A172 (cell line): Measurements from ENCODE around the gene RPTOR. TPM values are rescaled to one million over a fixed set of nuclear protein-coding genes. Genes with fewer than 3 reads are reported as not detected.

Experiments
- DNase-seq: peaks from one replicate; pipeline ENCODE4 v3.0.0-alpha.2; 2015; ENCODE audit warnings: low spot score
- total RNA-seq: library from RNA; depleted of rRNA; stranded (reverse); fragments of >200 nt; shearing (Covaris generic); gene quantifications from 2 replicates; pipeline ENCODE4 v1.2.3, GENCODE V29; 2014

The RPTOR gene
- total RNA-seq, 1 experiment from 2014 or later, result 20.7 TPM

DNA sequence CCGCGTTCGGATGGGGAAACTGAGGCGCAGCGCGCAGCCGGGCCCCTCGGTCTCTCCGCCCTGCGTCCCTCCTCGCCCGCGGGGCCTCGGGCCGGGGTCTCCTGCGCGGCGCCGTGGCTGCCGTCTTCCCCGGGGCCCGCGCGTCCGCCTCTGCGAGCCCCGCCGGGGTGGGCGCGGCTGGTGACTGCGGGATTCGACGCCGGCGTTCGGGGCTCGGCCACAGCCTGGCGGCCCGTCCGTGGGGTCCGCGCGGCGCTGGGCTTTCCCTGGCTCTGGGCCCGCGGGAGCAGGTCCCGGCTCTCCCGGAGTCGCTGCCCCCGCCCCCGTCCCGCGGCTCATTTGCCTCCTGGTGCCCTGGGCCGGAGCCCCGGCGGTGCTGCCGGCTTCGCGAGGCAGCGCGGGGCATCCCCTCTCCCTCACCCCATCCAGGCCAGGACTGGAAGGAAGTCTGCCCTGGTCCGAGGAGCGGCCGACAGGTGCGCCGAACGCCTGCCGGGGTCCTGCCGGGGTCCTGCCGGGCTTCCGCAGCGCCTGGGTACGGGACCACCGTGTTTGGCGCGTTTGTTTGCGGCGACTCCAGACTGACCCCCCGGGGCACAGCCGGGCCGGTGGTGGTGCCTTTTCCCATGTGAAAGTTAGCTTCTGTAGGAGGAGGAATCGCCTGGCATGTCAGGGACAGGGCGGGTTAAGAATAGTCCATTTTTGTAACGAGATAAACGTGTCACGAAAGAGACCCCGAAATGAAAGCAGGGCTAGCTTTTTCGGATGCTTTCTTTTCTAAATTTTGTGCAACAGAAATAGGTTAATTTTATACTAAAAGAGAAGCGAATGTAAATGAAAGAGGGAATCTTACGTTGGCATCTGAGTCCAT, 447.7 kb downstream of the RPTOR start:
- DNase-seq, result no peak

DNA sequence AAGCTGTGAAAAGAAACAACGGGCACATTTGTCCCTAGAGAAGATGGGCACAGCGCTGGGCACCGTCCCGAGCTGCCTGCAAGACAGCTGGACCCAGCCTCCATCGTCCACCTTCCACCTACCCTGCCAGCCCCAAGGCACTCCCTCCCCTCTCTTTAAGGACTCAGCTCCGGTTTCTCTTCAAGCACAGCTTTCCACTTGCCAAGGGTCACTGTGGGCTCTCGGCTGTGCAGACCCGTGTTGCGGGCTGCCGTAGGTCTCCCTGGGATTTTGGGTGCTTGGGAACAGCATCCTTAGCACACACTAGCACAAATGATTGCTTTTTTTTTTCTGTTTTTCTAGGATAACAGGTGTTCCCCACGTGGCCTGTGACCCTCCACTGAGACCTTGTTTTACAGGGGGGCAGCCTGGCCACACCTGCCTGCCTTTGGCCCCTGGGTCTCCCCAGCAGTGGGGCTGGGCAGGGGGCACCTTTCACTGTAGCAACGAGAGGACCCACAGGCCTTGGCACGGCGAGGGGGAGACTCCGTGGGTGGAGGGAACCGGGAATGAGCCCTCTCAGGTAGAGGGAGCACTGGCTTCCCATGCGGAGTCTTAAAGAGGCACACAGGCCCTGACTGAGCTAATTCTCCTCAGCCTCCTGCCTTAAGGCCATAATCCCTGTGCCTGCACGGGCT, 448.4 kb downstream of the RPTOR start:
- no peak for DNase-seq

DNA sequence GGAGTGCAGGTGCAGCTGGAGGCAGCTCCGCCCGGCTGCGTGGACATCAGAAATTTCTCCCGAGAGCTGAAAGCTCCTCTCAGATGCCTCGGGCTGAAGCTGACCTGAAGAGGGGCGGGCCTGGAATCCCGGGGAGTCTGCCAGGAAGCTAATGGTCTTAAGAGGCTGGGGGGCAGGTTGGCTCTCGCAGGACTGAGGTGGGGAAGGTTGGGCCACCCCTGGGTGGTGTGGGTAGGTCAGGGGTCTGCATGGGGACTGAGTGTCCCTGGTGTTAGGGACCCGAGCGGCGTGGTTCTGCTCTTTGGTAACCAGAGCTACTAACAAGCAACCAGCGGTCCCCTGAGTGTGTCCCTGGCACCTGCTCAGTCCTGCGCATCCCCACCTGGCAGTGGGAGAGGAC, 450.5 kb downstream of the RPTOR start:
- no peak for DNase-seq

DNA sequence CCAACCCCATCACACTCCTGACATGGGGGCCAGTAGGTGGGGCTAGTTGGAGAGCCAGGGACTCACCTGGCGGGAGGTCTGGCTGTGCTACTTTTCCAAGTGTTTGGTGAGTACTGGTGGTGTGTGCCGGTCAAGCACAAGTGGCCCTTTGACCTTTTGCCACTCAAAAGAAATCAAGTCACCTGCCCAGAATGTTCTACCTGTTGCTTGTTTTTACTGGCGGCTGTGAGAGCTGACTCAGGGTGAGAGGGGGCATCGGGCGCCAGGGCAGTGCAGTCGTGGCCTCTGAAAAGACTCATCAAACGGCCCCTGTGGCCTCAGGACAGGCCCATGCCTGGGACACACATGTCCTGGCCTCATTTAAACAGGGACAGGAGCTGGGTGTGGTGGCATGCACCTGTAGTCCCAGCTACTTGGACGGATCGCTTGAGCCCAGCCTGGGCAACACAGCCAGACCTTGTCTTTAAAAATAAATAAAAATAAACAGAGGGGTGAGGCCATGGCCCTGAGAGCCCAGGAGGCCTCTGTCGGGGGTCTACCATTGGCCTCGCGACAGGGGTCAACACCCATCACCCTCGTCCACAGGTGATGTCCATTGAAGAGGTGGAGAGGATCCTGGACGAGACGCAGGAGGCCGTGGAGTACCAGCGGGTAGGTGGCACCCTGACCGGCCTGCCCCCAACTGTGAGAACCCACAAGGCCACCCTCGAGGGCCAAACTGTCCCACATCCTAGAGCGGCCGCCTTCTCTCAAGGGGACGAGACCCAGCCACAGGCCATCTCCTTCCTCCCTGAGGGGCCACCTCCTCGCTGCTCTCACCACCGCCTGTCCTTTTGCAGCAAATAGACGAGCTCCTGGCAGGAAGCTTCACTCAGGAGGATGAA, 452.0 kb downstream of the RPTOR start:
- DNase-seq, result no peak

DNA sequence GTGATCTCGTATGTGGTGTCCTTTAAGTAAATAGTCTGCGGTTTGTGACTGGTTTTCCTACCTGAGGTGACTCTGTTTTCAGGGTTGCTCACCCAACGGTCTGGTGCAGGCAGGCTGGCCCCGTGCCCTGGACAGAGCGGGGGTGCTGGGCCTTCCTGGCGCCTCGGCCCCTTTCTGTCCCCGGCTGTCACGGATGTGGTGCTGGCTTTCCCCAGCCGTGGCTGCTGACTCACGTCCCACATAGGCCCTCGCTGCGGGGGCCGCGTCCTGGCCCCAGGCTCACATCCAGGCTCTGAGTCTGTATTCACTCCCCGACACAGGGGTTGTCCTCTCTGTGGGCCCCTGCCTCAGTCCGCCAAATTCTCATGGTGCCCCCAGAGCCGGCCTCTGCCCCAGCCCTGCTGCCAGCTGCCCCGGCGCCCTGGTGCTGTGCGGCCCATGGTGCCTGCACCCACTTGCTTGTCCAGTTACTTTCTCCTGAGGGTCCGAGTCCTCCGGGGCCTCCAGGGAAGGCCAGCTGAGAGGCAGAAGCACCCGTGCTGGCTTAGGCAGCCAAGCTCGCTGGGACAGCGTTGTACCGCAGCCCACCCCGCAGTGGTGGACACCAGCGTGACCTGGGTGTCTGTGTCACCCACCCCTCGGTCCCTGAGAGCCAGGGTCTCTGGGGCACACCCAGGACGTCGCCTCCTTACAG, 452.9 kb downstream of the RPTOR start:
- peak; percentile 91 for DNase-seq

DNA sequence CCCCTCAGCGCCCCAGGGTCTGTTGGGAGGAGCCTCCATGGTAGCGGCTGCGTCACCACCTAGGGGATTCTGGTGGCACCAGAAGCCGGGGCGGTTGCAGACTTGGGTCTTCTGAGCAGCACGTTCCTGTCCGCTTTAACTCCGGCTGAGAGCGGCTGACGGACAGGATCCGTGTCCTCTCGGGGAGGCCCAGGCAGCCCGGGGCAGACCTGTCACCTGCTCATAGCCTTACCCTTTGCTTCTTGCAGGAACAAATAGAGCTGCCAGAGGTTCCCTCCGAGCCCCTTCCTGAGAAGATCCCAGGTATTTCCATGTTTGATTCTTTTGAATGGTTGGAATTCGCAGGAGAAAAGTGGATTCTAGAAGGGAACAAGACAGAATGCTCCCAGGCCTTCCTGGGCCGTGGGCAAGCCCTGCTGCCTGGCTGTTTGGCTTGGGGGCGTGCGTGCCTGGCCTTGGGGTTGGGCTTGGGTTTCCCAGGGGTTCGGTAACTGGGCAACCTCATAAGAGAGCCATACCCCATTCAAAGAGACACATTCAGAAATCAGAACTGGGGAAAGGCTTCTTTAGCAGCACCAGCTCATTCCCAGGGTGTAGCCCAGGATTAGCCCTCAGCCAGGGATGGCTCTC, 453.6 kb downstream of the RPTOR start:
- DNase-seq, result no peak

- no peak for DNase-seq
Measured at GRCh38 chr17:80998748-80999535, 454.3 kb downstream of the RPTOR start.

GRCh38 chr17:80999536-81000333, 455.1 kb downstream of the RPTOR start:
- no peak for DNase-seq

GRCh38 chr17:81000334-81000630, 455.6 kb downstream of the RPTOR start:
- DNase-seq, result no peak

DNA sequence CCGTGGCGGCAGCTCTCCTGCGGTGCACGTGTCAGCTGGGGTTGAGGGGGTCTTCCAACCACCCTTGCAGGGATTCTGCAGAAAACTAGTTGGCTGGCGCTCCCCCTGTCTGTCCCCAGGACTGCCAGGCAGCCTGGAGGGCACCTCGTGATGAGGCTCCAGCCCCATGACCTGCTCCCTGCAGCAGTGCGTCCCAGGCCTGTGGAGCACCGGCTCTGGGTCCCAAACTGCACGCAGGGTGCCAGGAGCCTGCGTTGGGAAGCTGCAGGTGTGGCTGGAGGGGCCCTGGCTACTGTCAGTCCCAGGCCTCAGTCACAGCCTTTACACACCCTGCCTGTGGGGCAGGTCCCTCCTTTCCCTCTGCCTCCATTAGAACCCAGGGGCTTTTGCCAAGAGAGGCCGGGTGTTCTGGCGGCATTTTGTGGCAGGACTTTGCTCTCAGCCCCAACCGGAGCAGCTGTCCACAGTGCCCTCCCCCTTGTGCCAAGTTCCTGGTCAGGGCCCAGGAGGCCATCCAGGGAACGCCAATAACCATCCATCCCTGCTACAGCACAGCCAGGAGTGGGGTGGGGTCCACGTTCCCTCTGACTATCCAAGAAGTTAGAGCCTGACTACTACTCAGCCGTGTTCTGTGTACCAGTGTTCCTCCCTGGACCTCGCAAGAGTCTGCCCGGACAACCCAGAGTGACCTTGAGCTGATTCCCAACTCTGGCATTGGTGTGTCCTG, 456.2 kb downstream of the RPTOR start:
- DNase-seq, result no peak

GRCh38 chr17:81002013-81002384, 457.4 kb downstream of the RPTOR start:
- no peak for DNase-seq

DNA sequence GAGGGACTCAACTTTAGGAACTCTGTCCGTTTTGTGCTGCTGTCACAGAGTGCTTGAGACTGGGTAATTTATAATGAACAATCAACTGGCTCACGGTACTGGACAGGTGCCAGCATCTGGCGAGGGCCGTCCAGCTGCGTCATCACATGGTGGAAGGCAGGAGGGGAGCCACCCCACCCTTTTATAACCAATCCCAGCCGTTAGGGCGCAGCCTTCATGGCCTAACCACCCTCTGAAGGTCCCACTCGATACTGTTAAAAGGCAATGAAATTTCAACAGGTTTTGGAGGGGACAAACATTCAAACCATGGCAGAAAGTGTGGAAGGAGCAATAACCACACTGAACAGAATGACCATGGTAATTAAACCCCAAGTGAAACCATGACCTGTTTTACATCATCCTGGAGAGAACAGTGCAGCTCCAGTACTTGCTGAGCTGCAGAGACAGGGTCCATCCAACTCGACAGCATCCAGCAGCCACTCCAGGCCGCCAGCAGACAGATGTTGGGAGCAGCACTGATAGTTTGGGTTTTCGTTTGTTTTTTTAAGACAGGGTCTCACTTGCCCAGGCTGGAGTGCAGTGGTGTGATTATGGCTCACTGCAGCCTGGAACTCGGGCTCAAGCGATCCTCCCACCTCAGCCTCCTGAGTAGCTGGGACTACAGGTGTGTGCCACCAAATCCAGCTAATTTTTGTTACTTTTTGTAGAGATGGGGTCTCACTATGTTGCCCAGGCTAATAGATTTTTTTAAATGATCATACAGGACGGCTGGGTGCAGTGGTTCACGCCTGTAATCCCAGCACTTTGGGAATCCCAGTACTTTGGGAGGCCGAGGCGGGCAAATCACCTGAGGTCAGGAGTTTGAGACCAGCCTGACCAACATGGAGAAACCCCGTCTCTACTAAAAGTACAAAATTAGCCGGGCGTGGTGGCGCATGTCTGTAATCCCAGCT, 458.0 kb downstream of the RPTOR start:
- peak; percentile 79 for DNase-seq

DNA sequence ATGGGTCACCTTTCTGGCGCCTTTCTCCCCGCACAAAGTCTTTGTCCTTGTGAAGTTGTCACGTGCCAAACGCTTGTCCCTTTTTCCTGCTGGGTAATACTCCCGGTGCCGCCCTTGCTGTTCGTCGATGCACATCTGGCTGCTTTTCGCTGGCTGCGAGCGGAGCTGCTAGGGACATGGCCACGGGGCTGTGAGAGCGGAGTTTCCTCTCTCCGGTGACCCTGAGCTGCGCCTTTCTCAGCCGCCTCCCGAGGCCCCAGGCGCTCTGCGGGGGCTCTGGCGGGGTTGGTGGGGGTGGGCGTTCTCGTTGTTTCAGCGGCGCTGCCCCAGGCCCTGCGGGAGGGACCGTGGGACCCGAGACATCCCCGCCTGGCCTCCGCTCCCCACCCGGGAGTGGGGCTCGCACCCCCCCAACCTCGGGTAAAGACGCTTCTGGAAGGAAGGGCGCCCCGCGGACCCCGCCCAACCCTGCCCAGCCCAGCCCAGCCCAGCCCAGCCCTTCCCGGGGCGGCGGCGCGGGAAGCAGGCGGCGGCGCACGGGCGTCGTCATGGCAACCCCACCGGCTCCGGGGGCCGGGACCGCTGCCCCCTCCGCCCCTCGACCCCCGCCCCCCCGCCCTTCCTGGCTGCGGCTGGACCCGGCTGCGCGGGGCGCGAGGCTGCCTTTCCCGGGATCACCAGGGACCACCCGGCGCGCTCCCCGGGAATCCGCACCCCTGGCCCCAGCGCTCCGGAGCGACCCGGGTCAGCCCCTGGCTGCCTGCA, 459.3 kb downstream of the RPTOR start:
- no peak for DNase-seq

- DNase-seq, result no peak
Measured at GRCh38 chr17:81006891-81007290, 462.3 kb downstream of the RPTOR start.

DNA sequence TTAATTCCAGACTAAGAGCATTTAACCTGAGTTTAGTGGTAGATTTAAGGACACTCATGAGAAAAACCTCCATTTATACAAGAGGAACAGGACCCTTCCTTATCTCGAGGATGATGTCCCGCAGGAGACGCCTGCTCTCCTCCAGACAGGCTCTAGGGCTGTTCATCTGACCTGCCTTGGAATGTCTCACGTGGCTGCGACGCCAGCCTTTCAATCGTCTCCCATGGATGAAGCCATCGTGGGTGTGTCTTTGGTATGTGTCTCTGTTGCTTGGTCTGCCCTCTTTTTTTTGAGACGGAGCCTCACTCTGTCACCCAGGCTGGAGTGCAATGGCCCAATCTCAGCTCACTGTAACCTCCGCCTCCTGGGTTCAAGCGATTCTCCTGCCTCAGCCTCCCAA, 463.5 kb downstream of the RPTOR start:
- no peak for DNase-seq

DNA sequence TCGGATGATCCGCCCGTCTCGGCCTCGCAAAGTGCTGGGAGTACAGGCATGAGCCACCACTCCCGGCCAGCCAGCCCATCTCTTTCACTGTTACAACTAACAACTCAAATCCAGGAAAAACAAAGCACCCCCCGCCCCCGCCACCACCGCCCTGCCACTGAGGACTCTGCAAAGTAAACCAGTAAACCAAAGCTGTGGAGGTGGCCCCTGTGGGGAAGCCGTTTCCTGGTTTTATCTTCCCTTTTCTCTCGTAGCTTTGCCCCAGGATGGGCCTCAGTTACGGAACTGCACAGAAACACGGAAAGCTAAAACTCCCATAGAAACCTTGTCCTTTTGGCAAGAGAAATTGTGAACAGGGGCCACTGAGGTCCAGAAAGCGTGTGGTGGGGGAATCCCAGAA, 464.5 kb downstream of the RPTOR start:
- no peak for DNase-seq

GRCh38 chr17:81010935-81011334, 466.3 kb downstream of the RPTOR start:
- DNase-seq, result no peak
